ENCODE measurements around the gene SOD3. TPM values are rescaled to one million over a fixed set of nuclear protein-coding genes. Genes with fewer than 3 reads are reported as not detected.

SOD3 gene
- total RNA-seq, 4 donors from 2014 or later: 5.0 to 120 (median 25.2) TPM

DNA sequence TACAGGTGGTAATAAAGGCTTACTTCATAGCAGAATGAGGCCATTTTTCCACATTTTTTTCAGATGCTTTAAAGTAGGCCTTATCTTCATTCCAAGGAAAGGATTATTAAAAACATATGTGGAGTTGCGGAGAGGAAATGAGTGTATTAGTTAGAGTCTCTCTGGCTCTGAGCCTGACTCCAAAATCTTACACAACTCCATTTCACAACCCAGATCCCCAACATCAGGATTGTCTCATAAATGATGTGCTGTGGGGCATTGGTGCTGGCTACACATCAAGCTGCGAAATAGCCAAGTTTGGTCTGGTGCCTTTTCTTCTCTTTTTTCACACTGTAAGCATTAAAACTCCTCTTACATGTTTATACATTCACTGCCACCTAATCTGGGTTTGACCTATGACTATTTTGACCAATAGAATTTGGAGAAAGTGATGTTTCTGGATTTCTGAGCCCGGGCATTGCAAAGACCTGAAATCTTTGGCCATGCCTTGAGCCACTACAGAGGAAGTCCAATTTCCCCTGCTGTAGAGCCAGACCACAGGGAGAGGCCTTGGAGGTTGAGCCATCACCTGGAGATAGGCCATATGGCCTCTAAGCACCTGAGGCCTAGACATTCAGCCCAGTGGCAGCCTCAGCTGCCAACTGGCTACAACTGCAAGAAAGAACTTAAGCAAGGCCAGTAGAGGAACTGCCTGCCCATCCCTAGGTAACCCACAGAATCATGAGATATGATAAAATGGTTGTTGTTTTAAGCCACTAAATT lies 16.7 kb upstream of the SOD3 start:
- Histone ChIP-seq H3K4me3 (no peak overlapping the region), H3K9me3 (no peaks in the 10 kb centered on the region), H3K27me3 (no peaks in the 10 kb centered on the region), H3K4me1 (peaks cover 0 to 37% (median 10%) of the 10 kb centered on the region in 3 donors), H3K36me3 (no peaks in the 10 kb centered on the region), H3K27ac (peak overlapping the region in 3 of 4 donors; percentile 37 to 60 (median 56))
- TF ChIP-seq POLR2A (IDR thresholded peaks at IDR 0.05) (no peak), CTCF (IDR thresholded peaks at IDR 0.05) (no peak)
- intact Hi-C loops (cut with DNase I): no loop called here
- 13 to 39% methylated on average over 3 of the region's 3 CpGs for WGBS, 2 donors
- DNase-seq: no peak

DNA sequence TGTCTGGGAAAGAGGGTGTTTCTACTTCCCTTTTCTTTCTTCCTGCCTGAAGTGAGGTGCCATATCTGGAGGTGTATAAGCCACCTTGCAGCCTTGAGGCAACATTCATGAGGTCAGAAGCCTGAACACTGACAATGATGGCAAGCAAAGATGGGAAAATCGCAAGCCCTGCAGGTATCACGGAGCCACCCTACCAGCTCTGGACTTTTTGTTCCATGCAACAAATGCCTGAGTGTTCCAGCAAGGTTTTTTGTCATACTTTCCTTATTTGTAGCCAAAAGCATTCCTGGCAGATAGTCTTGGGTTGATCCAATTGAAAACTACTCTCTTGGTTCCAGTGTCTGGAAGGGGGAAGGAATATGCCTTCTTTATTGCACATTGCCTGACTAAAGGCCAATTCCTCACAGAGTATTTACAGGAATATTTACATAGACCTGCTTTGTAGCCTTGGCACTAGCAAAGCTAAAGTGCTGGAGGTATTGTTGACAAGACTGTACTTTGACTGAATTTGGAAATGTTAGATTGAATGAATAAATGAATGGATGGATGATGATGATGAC lies 14.4 kb upstream of the SOD3 start:
- no peaks in the 10 kb centered on the region for H3K9me3 ChIP-seq
- no peaks in the 10 kb centered on the region for H3K36me3 ChIP-seq
- 51 to 52% methylated on average over 2 of the region's 2 CpGs for WGBS, 2 donors
- no peak for DNase-seq
- H3K27ac ChIP-seq: peak overlapping the region in 3 of 4 donors; percentile 58 to 73 (median 71)
- intact Hi-C loops (cut with DNase I): no loop called here
- no peaks in the 10 kb centered on the region for H3K27me3 ChIP-seq
- H3K4me1 ChIP-seq: peaks cover 0 to 37% (median 10%) of the 10 kb centered on the region in 3 donors
- H3K4me3 ChIP-seq: no peak overlapping the region
- TF ChIP-seq POLR2A (IDR thresholded peaks at IDR 0.05): no peak
- TF ChIP-seq CTCF (IDR thresholded peaks at IDR 0.05): no peak

- DNase-seq: no peak
- no peaks in the 10 kb centered on the region for H3K27me3 ChIP-seq
- H3K9me3 ChIP-seq: no peaks in the 10 kb centered on the region
- H3K27ac ChIP-seq: peak overlapping the region; percentile 18 to 73 (median 64)
- peaks cover 0 to 37% (median 10%) of the 10 kb centered on the region in 3 donors for H3K4me1 ChIP-seq
- intact Hi-C loops (cut with DNase I): no loop called here
- no peaks in the 10 kb centered on the region for H3K36me3 ChIP-seq
- WGBS, 2 donors: 47 to 63% methylated on average over 6 of the region's 6 CpGs
- H3K4me3 ChIP-seq: no peak overlapping the region
- TF ChIP-seq CTCF (IDR thresholded peaks at IDR 0.05) (no peak), POLR2A (IDR thresholded peaks at IDR 0.05) (no peak)
Observed at GRCh38 chr4:24781999-24782745, 13.2 kb upstream of the SOD3 start.

GRCh38 chr4:24783506-24783905 lies 11.9 kb upstream of the SOD3 start:
- Histone ChIP-seq H3K9me3 (no peaks in the 10 kb centered on the region), H3K4me3 (no peak overlapping the region), H3K36me3 (no peaks in the 10 kb centered on the region), H3K4me1 (peaks cover 0 to 30% (median 10%) of the 10 kb centered on the region in 3 donors), H3K27me3 (no peaks in the 10 kb centered on the region), H3K27ac (no peak overlapping the region)
- WGBS, 2 donors: 71 to 78% methylated on average over 3 of the region's 3 CpGs
- TF ChIP-seq CTCF (IDR thresholded peaks at IDR 0.05) (no peak), POLR2A (IDR thresholded peaks at IDR 0.05) (no peak)
- intact Hi-C loops (cut with DNase I): no loop called here
- no peak for DNase-seq

- DNase-seq: no peak
- intact Hi-C loops (cut with DNase I): no loop called here
- no peak overlapping the region for H3K4me3 ChIP-seq
- no peak overlapping the region for H3K27ac ChIP-seq
- no peak for TF ChIP-seq POLR2A (IDR thresholded peaks at IDR 0.05)
- H3K4me1 ChIP-seq: peaks cover 0 to 26% (median 0%) of the 10 kb centered on the region in 3 donors
- H3K36me3 ChIP-seq: no peaks in the 10 kb centered on the region
- H3K27me3 ChIP-seq: no peaks in the 10 kb centered on the region
- no peaks in the 10 kb centered on the region for H3K9me3 ChIP-seq
Observed at GRCh38 chr4:24791043-24791442, 4.3 kb upstream of the SOD3 start.

Measured in esophagus squamous epithelium (tissue), 5 donors.